GM12878 (cell line): ENCODE data around the gene ANKRD1. TPM values are rescaled to one million over a fixed set of nuclear protein-coding genes. Genes with fewer than 3 reads are reported as not detected.

Experiments
- ATAC-seq: fragments of 200-7000 bp; cut with Tn5 transposase; 3 replicates; pipeline ENCODE4 v1.9.1; 2020; ENCODE audit warnings: mild to moderate bottlenecking, moderate library complexity
- BruUV-seq: library from RNA; stranded (reverse); fragments of 400-500 nt; replicated peaks from 2 replicates; lab custom pipeline; 2021; lab: Mats Ljungman, UMichigan
- CTCF ChIA-PET: fragments of 300-600 bp; sonication (Branson Sonifier 250); formaldehyde crosslinking; extraction: SDS; loops from one replicate; lab custom pipeline; 2021; ENCODE audit warnings: inconsistent platforms; lab: Yijun Ruan, JAX
- POLR2A ChIA-PET: fragments of 350-600 bp; formaldehyde crosslinking; extraction: SDS; loops from one replicate; lab custom pipeline; 2021; ENCODE audit warnings: inconsistent platforms; lab: Charles Lee
- RAD21 ChIA-PET: fragments of 300-600 bp; sonication (Branson Sonifier 250); formaldehyde crosslinking; loops from one replicate; lab custom pipeline; 2023; ENCODE audit warnings: antibody characterized with exemption; ENCODE audit not compliant: unreplicated experiment; lab: Charles Lee
- SMC1A ChIA-PET: fragments of 300-600 bp; sonication (Branson Sonifier 250); formaldehyde crosslinking; loops from one replicate; lab custom pipeline; 2023; ENCODE audit not compliant: unreplicated experiment, uncharacterized antibody; lab: Charles Lee
- DNase-seq: peaks from one replicate; pipeline ENCODE4 v3.0.0-alpha.2; 2011; ENCODE audit warnings: low read depth, low spot score
- FAIRE-seq: peaks from 3 replicates; lab custom pipeline; 2011; peaks lifted over from hg19 to GRCh38; lab: Jason Lieb, UNC
- H2AFZ ChIP-seq: 2 replicates; pipeline ENCODE4 v1.6.0; 2011; ENCODE audit warnings: low read depth, low read length, control low read depth; ENCODE audit not compliant: control insufficient read depth
- H3K27ac ChIP-seq: 2 replicates; pipeline ENCODE4 v1.5.1; 2011; ENCODE audit warnings: control low read depth; ENCODE audit not compliant: control insufficient read depth, insufficient read depth
- H3K27me3 ChIP-seq, 2 experiments: replicated peaks in 1 of 2; 2 replicates each; pipeline versions ENCODE4 v1.6.0 to v1.6.1; 2011; ENCODE audit warnings: low read length in 1 of 2; ENCODE audit not compliant: control insufficient read depth in 2 of 2, insufficient read depth in 2 of 2
- H3K36me3 ChIP-seq, 2 experiments: 2 replicates each; pipeline ENCODE4 v1.5.1; 2011; ENCODE audit warnings: low read length in 1 of 2; ENCODE audit not compliant: control insufficient read depth in 2 of 2, insufficient read depth in 2 of 2
- H3K4me1 ChIP-seq: 2 replicates; pipeline ENCODE4 v1.6.1; 2011; ENCODE audit warnings: mild to moderate bottlenecking, low read length, moderate library complexity, mixed read lengths; ENCODE audit not compliant: control insufficient read depth, insufficient read depth
- H3K4me2 ChIP-seq: 2 replicates; pipeline ENCODE4 v1.6.0; 2011; ENCODE audit warnings: control low read depth; ENCODE audit not compliant: control insufficient read depth, insufficient read depth
- H3K4me3 ChIP-seq: fragments of 200-600 bp; sonication (generic); 2 replicates; pipeline ENCODE4 v1.5.1; 2016
- H3K79me2 ChIP-seq: 2 replicates; pipeline ENCODE4 v1.6.0; 2011; ENCODE audit warnings: low read length; ENCODE audit not compliant: control insufficient read depth, insufficient read depth
- H3K9ac ChIP-seq: 2 replicates; pipeline ENCODE4 v1.8.0; 2011; ENCODE audit warnings: low read length, control low read depth, mixed read lengths; ENCODE audit not compliant: control insufficient read depth, insufficient read depth
- H3K9me3 ChIP-seq: replicated peaks from 3 replicates; pipeline ENCODE4 v1.5.1; 2011; ENCODE audit warnings: mild to moderate bottlenecking, low read length; ENCODE audit not compliant: control insufficient read depth, insufficient read depth
- H4K20me1 ChIP-seq: 2 replicates; pipeline ENCODE4 v1.6.0; 2011; ENCODE audit not compliant: control insufficient read depth, insufficient read depth
- CBX3 ChIP-seq: fragments of 200-600 bp; sonication (generic); IDR thresholded peaks from 2 replicates; pipeline ENCODE4 v1.6.1; 2016; ENCODE audit warnings: low read depth, borderline replicate concordance
- CEBPB ChIP-seq, 2 experiments: fragments of 150-350 bp in 1 of 2; IDR thresholded peaks; 2 replicates each; pipeline ENCODE4 v1.6.1; 2012 to 2014; ENCODE audit warnings: low read depth in 2 of 2, low read length in 2 of 2, borderline replicate concordance in 1 of 2, inconsistent platforms in 1 of 2
- MTA2 ChIP-seq: fragments of 450-650 bp; IDR thresholded peaks from 2 replicates; pipeline ENCODE4 v1.6.1; 2016; ENCODE audit warnings: low read depth, mild to moderate bottlenecking, moderate library complexity
- POLR2AphosphoS5 ChIP-seq: IDR thresholded peaks from 2 replicates; pipeline ENCODE4 v1.6.1; 2011; ENCODE audit warnings: mild to moderate bottlenecking, low read length, inconsistent platforms
- RB1 ChIP-seq: fragments of 450-650 bp; formaldehyde crosslinking; IDR thresholded peaks from 2 replicates; pipeline ENCODE4 v1.6.1; 2017; ENCODE audit warnings: mild to moderate bottlenecking, borderline replicate concordance
- SMC3 ChIP-seq: IDR thresholded peaks from 2 replicates; pipeline ENCODE4 v1.6.1; 2011; ENCODE audit warnings: low read length, improper control_type of control experiment, borderline replicate concordance
- SREBF1 ChIP-seq: IDR thresholded peaks from 2 replicates; pipeline ENCODE4 v1.6.1; 2012; ENCODE audit warnings: mild to moderate bottlenecking, low read length
- STAT1 ChIP-seq: fragments of 450-650 bp; conservative IDR thresholded peaks from 2 replicates; pipeline ENCODE4 v1.6.1; 2014; ENCODE audit warnings: antibody characterized with exemption, mild to moderate bottlenecking
- YY1 ChIP-seq: IDR thresholded peaks from 2 replicates; pipeline ENCODE4 v1.6.1; 2011; ENCODE audit warnings: low read depth, mild to moderate bottlenecking, low read length
- ZNF217 ChIP-seq: fragments of 450-650 bp; IDR thresholded peaks from 2 replicates; pipeline ENCODE4 v1.6.1; 2017; ENCODE audit warnings: antibody characterized with exemption, mild to moderate bottlenecking
- ZNF24 ChIP-seq: fragments of 450-650 bp; IDR thresholded peaks from 2 replicates; pipeline ENCODE4 v1.6.1; 2017; ENCODE audit warnings: antibody characterized with exemption, mild to moderate bottlenecking
- ZNF622 ChIP-seq: fragments of 450-650 bp; IDR thresholded peaks from 2 replicates; pipeline ENCODE4 v1.6.1; 2017; ENCODE audit warnings: mild to moderate bottlenecking, inconsistent platforms
- WGBS: methylation state at CpG from one replicate; pipeline ENCODE4 v1.1.6; 2016; ENCODE audit warnings: low lambda C conversion rate; ENCODE audit not compliant: insufficient replicate concordance, insufficient coverage; ENCODE audit errors: missing lambda C conversion rate; 5-methylcytosine and 5-hydroxymethylcytosine counted together
- in situ Hi-C: fragments of 300-500 bp; cut with MboI; formaldehyde crosslinking; loops from 9 replicates; pipeline ENCODE4 v1.14.3; 2018; ENCODE audit warnings: mixed read lengths
- intact Hi-C: fragments of 100-400 bp; cut with micrococcal nuclease; formaldehyde crosslinking; loops from one replicate; pipeline ENCODE4 v1.14.2; 2022; ENCODE audit not compliant: unreplicated experiment
- polyA plus RNA-seq, 11 experiments: library from polyadenylated mRNA; depleted of rRNA in 4 of 11; unstranded in 6 of 11; stranded (reverse) in 5 of 11; fragments of >200 nt; fragmentation: Nextera tagmentation in 4 of 11; fragmentation: Illumina TruSeq in 1 of 11; extraction: Ambion mirVana in 4 of 11; extraction: Trizol in 1 of 11; gene quantifications; 1 replicate in 1 of 11; 2 replicates in 10 of 11; pipeline versions ENCODE4 v1.2.1 to v1.2.3, GENCODE V29; 2011 to 2016; ENCODE audit warnings: inconsistent platforms in 2 of 11, missing spikeins in 2 of 11, low read depth in 1 of 11
- total RNA-seq, 4 experiments: library from RNA; depleted of rRNA in 3 of 4; stranded (reverse); fragments of >200 nt in 3 of 4; fragmentation: Illumina TruSeq in 1 of 4; extraction: Trizol in 1 of 4; gene quantifications; 2 replicates each; pipeline versions ENCODE4 v1.2.1 to v1.2.3, GENCODE V29; 2013 to 2021
- TF ChIP-seq, protein P1 (sequence below): fragments of 450-650 bp; formaldehyde crosslinking; IDR thresholded peaks from 2 replicates; pipeline ENCODE4 v1.4.0; 2022; ENCODE audit warnings: mild to moderate bottlenecking, moderate library complexity
- TF ChIP-seq, protein P2 (sequence below): IDR thresholded peaks from 2 replicates; pipeline ENCODE4 v1.6.1; 2012; ENCODE audit warnings: low read depth, low read length, improper control_type of control experiment
- TF ChIP-seq, protein P3 (sequence below): fragments of 450-650 bp; IDR thresholded peaks from 2 replicates; pipeline ENCODE4 v1.6.1; 2018; ENCODE audit warnings: borderline replicate concordance, mild to moderate bottlenecking; ENCODE audit not compliant: partially characterized antibody

ANKRD1 gene
- total and polyA plus RNA-seq, 10 of the 15 experiments (the other 5 are each of a cell fraction or from before 2014, with no cell fraction given), result not detected

GRCh38 chr10:90871279-90871765, 49.6 kb downstream of the ANKRD1 start:
- peak; percentile 17 for DNase-seq
- no peak overlapping the region; the same call in 1 of the 2 replicates for H3K9ac ChIP-seq
- TF ChIP-seq STAT1, result no peak
- peak; percentile 87 for TF ChIP-seq YY1
- no peak for TF ChIP-seq ZNF217
- TF ChIP-seq, protein P1, sequence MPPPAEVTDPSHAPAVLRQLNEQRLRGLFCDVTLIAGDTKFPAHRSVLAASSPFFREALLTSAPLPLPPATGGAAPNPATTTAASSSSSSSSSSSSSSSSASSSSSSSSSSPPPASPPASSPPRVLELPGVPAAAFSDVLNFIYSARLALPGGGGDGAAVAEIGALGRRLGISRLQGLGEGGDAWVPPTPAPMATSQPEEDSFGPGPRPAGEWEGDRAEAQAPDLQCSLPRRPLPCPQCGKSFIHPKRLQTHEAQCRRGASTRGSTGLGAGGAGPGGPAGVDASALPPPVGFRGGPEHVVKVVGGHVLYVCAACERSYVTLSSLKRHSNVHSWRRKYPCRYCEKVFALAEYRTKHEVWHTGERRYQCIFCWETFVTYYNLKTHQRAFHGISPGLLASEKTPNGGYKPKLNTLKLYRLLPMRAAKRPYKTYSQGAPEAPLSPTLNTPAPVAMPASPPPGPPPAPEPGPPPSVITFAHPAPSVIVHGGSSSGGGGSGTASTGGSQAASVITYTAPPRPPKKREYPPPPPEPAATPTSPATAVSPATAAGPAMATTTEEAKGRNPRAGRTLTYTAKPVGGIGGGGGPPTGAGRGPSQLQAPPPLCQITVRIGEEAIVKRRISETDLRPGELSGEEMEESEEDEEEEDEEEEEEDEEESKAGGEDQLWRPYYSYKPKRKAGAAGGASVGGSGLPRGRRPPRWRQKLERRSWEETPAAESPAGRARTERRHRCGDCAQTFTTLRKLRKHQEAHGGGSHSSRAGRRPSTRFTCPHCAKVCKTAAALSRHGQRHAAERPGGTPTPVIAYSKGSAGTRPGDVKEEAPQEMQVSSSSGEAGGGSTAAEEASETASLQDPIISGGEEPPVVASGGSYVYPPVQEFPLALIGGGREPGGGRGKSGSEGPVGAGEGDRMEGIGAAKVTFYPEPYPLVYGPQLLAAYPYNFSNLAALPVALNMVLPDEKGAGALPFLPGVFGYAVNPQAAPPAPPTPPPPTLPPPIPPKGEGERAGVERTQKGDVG (CRISPR knock-in tag), result no peak
- TF ChIP-seq SREBF1, result 0 out of 2 replicates have a peak, but pooled peaks have one; percentile 3
- no peak for TF ChIP-seq CEBPB (IDR thresholded peaks at IDR 0.05; ENCODE audit: borderline replicate concordance in 1 of 2, low read depth in 2 of 2, low read length in 2 of 2)
- TF ChIP-seq, protein P2, sequence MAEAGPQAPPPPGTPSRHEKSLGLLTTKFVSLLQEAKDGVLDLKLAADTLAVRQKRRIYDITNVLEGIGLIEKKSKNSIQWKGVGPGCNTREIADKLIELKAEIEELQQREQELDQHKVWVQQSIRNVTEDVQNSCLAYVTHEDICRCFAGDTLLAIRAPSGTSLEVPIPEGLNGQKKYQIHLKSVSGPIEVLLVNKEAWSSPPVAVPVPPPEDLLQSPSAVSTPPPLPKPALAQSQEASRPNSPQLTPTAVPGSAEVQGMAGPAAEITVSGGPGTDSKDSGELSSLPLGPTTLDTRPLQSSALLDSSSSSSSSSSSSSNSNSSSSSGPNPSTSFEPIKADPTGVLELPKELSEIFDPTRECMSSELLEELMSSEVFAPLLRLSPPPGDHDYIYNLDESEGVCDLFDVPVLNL, result 0 out of 2 replicates have a peak, but pooled peaks have one; percentile 15
- TF ChIP-seq MTA2, result no peak
- no peak for TF ChIP-seq ZNF24
- no peak for TF ChIP-seq CBX3
- no peak for TF ChIP-seq ZNF622
- TF ChIP-seq RB1, result peak; percentile 22; the same call in 1 of the 2 replicates
- TF ChIP-seq SMC3, result peak; percentile 53
- no peak for TF ChIP-seq POLR2AphosphoS5
- TF ChIP-seq, protein P3, sequence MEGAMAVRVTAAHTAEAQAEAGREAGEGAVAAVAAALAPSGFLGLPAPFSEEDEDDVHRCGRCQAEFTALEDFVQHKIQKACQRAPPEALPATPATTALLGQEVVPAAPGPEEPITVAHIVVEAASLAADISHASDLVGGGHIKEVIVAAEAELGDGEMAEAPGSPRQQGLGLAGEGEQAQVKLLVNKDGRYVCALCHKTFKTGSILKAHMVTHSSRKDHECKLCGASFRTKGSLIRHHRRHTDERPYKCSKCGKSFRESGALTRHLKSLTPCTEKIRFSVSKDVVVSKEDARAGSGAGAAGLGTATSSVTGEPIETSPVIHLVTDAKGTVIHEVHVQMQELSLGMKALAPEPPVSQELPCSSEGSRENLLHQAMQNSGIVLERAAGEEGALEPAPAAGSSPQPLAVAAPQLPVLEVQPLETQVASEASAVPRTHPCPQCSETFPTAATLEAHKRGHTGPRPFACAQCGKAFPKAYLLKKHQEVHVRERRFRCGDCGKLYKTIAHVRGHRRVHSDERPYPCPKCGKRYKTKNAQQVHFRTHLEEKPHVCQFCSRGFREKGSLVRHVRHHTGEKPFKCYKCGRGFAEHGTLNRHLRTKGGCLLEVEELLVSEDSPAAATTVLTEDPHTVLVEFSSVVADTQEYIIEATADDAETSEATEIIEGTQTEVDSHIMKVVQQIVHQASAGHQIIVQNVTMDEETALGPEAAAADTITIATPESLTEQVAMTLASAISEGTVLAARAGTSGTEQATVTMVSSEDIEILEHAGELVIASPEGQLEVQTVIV, result no peak

More at GRCh38 chr10:90871279-90871765, 49.6 kb downstream of the ANKRD1 start:
- H3K36me3 ChIP-seq, result peaks cover 0 to 8% of the 10 kb centered on the region in 2 experiments; a peak in 2 of 4 replicates
- H3K79me2 ChIP-seq, result peaks cover 22% of the 10 kb centered on the region
- SMC1A ChIA-PET, result interaction anchor here (0.6 to 1.7 kb wide), 7 partner anchors 8 to 428 kb away, joined by 3 to 6 read pairs (median 4); no protein-coding TSS in a partner anchor
- intact Hi-C loops (loop anchor here (2.0 kb wide), 1 partner anchor 121 kb away; no protein-coding TSS in a partner anchor), in situ Hi-C loops (no loop called here)
- peak overlapping the region; percentile 94 for H2AFZ ChIP-seq
- no TSS peak for BruUV-seq
- CTCF ChIA-PET, result interaction anchor here (0.6 to 3.5 kb wide), 19 partner anchors 9 to 1057 kb away, joined by 3 to 20 read pairs (median 4); partner anchors contain the start of gene HTR7
- H3K4me1 ChIP-seq, result 0 out of 2 replicates have a peak, but pooled peaks cover 3% of the 10 kb centered on the region
- no peaks in the 10 kb centered on the region for H4K20me1 ChIP-seq
- H3K4me2 ChIP-seq, result peak overlapping the region; percentile 92
- H3K27ac ChIP-seq, result no peak overlapping the region
- H3K9me3 ChIP-seq, result no peaks in the 10 kb centered on the region; the same call in 1 of the 3 replicates
- RAD21 ChIA-PET, result interaction anchor here (0.8 to 1.4 kb wide), 4 partner anchors 10 to 1170 kb away, joined by 3 to 5 read pairs (median 3); partner anchors contain the start of gene KIF20B
- FAIRE-seq, result peak; percentile 31
- WGBS, result 2% methylated on average over 14 of the region's 14 CpGs
- peak overlapping the region; percentile 87 for H3K4me3 ChIP-seq
- POLR2A ChIA-PET, result interaction anchor here (0.9 kb wide), 1 partner anchor 1052 kb away, joined by 3 read pairs; the partner anchor contains the start of gene BTAF1
- ATAC-seq, result peak; percentile 78
- H3K27me3 ChIP-seq, result no peaks in the 10 kb centered on the region; a peak in 1 of 4 replicates
